HG02571 (cell line): ENCODE data around the gene NPC2.

Experiments used
- ATAC-seq: cut with Tn5 transposase; IDR thresholded peaks from one replicate; pipeline ENCODE4 v1.9.1; 2021; ENCODE audit warnings: mild to moderate bottlenecking, moderate library complexity; ENCODE audit not compliant: unreplicated experiment

The NPC2 gene

GRCh38 chr14:74503938-74504335 lies 10.8 kb upstream of the NPC2 start:
- ATAC-seq = no peak

DNA sequence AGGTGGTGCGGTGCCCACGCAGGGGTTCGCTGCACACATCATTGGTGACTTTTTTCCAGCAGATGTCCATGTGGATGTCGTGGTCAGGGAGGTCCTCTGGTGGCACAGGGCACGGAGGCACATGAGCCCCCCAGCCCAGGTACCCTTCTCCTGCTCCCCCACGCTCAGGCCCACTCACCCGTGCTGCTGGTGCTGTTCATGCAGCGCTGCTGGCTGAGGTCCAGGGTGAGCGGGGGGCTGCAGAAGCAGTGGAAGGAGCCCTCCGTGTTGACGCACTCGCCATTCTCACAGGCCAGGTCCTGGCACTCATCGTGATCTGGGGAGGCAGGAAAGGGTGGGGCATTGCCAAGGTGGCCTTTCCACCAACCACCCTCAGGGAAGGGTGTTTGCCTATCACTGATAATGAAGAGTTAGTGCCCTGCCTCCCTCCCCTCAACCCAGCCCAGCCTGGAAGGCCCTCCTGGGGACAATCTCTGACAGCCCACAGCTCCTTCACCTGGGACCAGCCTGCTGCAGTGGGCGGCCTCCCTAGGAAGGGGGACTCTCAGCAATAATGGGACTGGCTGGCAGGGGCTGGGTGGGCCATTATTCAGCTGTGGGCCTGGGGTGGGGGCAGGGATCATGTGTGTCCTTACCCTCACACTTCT lies 10.3 kb upstream of the NPC2 start:
- ATAC-seq = no peak

DNA sequence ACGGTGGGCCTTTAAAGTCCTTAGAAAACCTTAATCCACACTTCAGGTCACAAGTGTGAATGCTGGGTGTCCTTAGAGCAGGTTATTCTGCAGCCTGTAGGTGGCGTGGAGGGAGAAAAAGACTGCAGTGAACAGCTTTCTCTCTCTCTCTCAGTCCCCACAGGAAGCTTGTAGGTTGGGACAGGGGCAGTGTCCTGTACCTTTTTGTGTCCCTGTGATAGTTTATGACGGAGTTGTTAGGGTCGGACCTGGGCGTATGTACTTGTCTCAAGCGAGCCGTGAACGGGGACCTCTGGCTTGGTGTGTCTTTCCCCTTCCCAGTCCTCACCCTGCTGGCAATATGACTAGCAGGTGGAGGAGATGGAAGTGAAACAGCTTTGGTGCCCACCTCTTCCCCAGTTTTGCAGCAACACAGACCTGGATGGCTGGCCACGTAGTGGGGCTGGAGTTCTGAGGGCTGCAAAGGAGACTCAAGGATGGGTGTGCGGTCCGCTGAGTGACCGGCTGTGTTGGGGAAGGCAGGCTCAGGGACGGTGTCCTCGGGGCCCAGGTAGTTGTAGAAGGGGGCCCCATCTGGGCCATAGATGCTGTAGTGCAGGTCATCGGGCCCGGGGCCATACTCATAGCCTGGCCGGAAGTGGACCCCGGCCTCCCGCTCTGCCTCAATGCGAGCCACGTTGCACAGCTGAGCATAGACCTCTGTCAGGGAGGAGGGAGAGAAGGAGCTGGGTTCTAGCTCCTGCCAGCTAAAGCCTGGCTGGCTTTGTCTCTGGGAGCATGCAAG lies 9.3 kb upstream of the NPC2 start:
- ATAC-seq = no peak

GRCh38 chr14:74501691-74502090 lies 8.6 kb upstream of the NPC2 start:
- ATAC-seq = no peak

- no peak for ATAC-seq
These were observed 8.1 kb upstream of the NPC2 start for GRCh38 chr14:74501135-74501614.

DNA sequence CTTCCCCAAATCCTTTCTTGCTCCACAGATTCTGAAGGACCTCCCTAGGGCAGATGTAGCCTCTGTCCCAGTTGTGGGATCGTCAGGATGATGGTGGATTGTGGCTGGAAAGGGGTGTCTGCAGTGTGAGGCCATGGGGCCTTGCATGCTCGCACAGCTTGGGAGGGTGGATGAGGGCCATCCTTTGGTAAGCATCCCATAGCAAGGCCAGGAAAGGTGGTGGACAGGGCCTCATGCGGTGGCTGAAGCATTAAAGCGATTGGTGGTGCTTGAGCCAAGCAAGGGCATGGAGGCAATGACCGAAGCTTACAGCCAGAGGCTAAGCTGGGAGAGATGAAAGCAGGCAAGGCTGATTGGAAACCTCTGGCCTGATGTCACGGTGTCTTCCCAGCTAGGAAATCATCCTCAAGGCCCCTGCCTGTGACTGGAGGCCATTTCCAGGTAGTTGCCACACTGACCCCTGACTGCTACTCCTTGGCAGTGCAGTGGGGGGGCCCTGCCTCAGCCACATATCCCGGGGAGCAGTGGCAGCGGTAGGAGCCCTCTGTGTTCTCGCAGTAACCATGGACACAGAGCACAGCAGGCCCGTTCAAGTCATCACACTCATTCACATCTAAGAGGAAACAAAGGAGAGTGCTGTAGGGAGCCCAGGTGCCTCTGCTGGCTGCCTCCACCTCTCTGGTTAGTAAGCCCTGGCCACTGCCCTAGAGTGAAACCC lies 7.5 kb upstream of the NPC2 start:
- no peak for ATAC-seq

GRCh38 chr14:74495356-74495755 lies 2.3 kb upstream of the NPC2 start:
- no peak for ATAC-seq

DNA sequence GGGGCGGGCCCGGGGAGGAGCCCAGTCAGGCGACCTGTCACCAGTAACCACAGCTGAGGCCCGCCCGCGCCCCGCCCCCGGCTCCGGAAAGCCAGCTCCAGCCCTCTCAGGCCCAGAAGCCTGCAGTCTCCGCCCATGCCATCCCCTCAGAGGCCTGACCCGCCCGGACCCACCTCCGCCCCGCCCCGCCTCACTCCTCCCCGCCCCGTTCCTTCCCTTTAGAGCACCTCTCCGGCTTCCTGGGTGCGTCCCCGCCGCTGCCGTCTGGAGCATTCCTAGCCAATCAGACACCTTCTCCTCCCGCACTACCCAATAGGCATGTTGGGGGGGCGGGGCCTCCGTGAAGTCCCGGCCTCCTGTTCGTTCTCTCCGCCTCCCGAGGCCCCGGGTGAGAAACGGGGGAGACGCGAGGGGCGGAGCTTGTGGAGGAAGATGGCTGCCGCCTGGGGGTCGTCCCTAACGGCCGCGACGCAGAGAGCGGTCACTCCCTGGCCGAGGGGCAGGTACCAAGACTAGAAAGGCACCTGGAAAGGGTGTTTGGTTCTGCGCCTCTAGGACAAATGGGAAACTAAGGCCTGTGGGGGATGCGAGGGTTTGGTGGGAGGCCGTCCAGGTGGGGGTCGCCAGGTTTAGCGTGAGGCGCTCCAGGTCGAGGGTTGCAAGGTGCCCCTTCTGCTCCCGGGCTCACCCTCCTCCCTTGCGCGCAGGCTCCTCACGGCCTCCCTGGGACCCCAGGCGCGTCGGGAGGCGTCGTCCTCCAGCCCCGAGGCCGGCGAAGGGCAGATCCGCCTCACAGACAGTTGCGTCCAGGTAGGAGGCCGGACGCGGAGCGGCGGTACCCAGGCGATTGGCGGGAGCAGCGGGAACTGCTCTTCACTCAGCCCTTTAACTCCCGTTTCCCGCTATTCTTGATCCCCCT lies 497 bp upstream of the NPC2 start, which contains the start of gene ISCA2:
Gene ISCA2 (plus strand): TSS at position 423 of the 919 bp plus-strand sequence. CDS start 10 bp downstream, at position 433.
- ATAC-seq = peak; percentile 87

GRCh38 chr14:74491956-74492775 lies 939 bp downstream of the NPC2 start:
- no peak for ATAC-seq

GRCh38 chr14:74490486-74490885 lies 2.6 kb downstream of the NPC2 start:
- ATAC-seq = no peak

GRCh38 chr14:74488786-74489397 lies 4.2 kb downstream of the NPC2 start:
- no peak for ATAC-seq

DNA sequence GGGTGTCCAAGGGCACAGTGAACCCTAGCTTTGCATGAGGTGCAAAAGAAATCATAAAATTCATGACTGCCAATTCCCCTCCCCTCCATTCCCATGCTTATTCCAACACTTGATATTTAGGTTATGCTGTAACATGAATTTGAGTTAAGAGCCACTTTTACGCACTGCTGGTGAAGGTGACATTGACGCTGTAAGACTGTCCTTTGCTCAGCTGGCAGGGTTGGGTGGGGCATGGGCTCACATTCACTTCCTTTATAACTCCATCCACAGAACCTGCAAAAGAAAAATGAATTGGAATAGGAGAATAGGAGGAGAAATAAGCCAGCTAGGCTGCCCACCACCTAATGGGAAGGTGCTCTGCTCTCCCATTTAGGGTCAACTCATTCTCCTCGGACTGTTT lies 6.9 kb downstream of the NPC2 start:
- ATAC-seq = no peak

GRCh38 chr14:74483321-74483720 lies 9.8 kb downstream of the NPC2 start:
- no peak for ATAC-seq

GRCh38 chr14:74482571-74482970 lies 10.5 kb downstream of the NPC2 start:
- no peak for ATAC-seq

- ATAC-seq = no peak
These were observed 13.1 kb downstream of the NPC2 start for GRCh38 chr14:74480046-74480445.

DNA sequence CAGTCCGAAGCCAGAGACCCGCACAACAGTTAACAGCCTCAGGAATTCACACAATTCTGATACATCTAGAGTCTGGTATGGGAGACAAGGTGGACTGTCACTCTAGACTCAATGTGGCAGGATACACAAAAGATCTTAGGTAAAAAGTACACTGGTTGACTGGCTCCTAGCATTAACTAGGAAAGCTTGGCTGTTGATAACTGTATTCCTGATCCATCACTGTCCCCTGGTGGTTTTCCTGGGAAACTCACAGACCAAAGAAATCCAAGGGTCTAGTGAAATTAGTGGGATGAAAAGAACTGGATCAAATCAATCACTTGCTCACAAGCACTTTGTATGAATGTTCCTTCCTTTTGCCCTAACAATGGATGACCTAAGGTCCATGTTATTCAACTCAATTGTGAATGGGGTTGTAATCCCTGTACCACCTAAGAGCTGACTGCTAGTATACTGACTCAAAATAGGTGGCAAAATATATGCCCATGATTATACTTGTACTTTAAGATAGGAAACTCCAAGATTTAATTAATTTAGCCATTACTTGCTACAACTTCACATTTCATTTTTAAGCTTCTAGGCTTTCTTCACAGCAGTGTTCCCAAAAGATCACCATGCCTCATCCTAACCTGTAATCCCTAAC lies 14.0 kb downstream of the NPC2 start:
- no peak for ATAC-seq

GRCh38 chr14:74476607-74477006 lies 16.5 kb downstream of the NPC2 start:
- ATAC-seq = no peak

GRCh38 chr14:74476107-74476506 lies 17.0 kb downstream of the NPC2 start:
- no peak for ATAC-seq

DNA sequence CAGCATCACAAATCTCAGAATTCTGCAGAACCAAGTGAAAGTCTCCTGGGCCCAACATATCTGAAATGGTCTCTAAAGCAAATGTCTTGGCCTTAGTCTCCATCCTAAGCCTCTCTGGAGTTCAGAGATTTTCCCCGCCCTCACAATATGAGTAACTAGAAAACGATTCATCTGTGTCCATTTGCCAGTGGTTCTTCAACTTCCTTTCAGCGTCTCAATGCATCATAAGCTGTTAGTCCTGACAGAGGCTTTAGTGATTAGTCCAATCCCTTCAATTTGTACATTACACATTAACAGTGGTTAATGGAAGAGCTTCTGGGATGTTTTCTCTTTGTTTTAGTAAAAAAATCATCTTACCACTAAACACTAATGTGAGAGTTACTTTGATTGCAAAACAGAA lies 17.4 kb downstream of the NPC2 start:
- no peak for ATAC-seq
